GM10266 (cell line): ENCODE data around the gene PRUNE2.

Experiments used
- DNase-seq: peaks from one replicate; pipeline ENCODE4 v3.0.0; 2012; ENCODE audit errors: extremely low spot score
- TF ChIP-seq, protein P1 (sequence below): IDR thresholded peaks from 2 replicates; pipeline ENCODE4 v1.5.1; 2012; ENCODE audit warnings: mild to moderate bottlenecking, low read depth; ENCODE audit not compliant: control insufficient read depth, insufficient read depth; ENCODE audit errors: missing control alignments

The PRUNE2 gene

DNA sequence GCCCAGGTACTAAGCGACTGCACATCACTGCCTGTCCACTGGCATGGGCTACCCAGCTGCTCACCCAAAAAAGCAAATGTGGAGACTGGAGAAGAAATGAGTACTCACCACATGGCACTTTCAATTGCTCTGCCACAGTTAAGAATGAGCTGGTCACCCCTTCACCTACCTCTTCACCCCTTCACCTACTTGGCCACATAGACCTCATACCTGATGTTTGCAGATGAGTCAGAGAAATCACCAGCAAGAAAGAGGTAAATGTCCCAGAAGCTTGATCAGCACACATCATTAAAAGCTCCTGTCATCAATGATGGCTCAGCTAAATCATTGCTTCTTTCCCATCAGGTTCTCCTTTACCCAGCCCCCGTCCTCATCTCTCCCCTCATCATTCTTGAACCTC, 7.6 kb upstream of the PRUNE2 start:
- DNase-seq, result no peak
- TF ChIP-seq, protein P1, sequence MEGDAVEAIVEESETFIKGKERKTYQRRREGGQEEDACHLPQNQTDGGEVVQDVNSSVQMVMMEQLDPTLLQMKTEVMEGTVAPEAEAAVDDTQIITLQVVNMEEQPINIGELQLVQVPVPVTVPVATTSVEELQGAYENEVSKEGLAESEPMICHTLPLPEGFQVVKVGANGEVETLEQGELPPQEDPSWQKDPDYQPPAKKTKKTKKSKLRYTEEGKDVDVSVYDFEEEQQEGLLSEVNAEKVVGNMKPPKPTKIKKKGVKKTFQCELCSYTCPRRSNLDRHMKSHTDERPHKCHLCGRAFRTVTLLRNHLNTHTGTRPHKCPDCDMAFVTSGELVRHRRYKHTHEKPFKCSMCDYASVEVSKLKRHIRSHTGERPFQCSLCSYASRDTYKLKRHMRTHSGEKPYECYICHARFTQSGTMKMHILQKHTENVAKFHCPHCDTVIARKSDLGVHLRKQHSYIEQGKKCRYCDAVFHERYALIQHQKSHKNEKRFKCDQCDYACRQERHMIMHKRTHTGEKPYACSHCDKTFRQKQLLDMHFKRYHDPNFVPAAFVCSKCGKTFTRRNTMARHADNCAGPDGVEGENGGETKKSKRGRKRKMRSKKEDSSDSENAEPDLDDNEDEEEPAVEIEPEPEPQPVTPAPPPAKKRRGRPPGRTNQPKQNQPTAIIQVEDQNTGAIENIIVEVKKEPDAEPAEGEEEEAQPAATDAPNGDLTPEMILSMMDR, result no peak

DNA sequence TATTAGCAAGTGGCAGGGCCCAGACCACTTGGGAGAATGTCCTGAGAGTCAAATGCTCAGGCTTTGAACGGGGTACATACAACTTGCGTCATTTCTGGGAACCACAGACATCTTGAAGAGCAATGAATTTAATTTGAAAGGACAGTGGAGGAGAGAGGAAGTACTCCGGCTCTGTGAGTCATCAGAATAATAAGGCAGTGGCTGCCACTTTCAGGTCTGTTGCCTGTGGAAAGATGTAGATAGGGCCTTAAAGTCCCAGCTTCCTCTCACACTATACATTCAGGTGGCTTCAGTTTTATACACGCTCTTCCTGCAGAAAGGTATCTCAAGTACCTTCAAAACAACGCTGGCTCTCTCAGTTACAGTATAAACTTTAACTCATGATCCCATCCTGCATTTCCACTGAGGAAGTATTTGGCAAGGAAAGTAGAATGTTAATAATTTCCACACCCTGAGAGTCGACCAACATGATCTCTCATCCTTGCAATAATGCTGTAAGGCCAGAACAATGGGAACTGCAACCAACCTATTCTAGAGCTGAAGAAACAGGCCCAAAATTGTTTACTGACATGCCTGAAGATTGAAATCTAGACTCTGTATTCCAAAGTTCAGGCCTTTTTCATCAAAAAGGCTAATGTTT, 6.8 kb upstream of the PRUNE2 start:
- TF ChIP-seq, protein P1, result no peak
- DNase-seq, result no peak

DNA sequence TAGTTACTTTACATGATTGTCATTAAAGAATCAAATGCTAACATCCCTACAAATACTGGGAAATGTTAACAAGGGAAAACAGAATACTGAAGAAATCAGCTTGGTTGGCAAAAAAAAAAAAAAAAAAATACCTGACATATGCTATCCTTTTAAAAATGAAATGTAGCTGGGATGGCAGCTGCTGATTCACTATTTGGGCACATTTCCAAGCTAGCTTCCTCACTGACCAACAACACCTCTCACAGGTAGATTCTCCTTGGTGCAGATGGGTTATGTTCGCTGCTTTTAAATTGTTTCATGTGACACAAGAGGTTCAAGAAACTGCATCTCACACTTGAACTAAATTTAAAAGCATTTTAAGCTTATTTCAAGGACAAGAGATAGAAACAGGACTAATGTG, 6.1 kb upstream of the PRUNE2 start:
- DNase-seq, result no peak

DNA sequence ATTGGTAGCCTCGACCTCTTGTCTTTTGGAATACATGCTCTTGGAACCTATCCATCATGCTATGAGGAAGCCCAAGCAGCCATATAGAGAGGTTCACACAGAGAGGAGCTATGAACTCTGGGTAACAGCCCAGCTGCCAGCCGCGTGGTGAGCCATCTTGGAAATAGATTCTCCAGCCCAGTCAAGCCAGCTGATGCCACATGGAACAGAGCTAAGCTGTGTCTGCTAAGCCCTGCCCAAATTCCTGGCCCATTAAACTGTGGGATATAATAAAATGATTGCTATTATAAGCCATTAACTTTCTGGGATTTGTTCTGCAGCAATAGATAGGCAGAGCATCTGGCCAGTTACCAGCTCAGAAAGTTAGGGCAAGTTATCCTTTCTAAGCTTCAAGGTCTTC, 4.9 kb upstream of the PRUNE2 start:
- no peak for DNase-seq
- TF ChIP-seq, protein P1, result no peak

More for the DNA sequence above, 6.1 kb upstream of the PRUNE2 start:
- TF ChIP-seq, protein P1, result no peak

DNA sequence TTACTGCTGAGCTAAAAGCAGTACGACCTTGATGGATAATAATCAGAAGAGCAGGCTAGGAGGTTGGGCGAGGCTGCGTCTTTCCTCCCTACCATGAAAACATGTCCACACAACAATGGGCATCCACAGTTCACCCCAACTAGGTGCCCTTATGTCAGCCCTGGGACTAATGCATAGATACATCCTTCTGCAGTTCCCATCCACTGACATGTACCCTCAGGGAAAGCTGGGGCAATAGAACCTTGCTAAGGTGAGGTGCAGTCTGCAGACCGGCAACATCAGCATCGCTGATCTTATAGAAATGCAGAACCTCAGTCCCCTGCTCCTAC, 697 bp upstream of the PRUNE2 start:
- TF ChIP-seq, protein P1, result no peak
- no peak for DNase-seq

DNA sequence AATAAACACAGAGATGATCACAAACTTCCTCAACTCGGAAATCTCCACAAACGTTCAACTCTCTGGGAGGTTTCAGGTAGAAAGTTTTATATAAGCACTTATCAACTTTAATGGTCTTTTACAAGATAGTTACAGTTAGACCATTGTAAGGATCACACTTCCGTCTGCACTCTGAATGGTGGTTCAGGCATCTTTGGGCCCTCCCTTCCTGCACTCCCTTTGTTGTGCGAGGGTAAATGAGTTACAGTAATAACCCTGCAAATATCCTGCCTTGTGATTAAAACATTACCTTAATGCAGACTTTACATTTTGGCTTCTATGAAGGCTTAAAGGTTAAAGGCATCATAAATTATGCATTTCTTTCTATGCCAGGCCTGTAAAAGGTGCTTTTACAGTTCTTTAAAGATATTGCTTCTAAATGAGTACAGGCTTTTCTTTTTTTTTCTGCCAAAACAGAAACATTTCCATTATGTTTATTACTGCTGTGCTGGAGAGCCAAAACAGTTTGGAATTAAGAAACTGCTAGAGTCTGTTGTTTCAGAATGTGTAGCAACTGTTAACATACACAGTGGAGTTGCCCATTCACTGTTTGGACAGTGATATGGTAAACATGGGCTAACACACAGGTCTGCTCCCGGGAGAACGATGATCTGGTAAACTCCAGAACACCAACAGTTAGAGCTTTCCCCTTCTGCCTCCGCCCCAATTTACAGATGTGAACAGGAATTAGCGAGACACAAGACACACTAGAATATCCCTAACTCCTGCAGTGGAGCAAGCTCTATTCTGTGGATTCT, 1.1 kb downstream of the PRUNE2 start:
- DNase-seq, result no peak
- TF ChIP-seq, protein P1, result no peak

DNA sequence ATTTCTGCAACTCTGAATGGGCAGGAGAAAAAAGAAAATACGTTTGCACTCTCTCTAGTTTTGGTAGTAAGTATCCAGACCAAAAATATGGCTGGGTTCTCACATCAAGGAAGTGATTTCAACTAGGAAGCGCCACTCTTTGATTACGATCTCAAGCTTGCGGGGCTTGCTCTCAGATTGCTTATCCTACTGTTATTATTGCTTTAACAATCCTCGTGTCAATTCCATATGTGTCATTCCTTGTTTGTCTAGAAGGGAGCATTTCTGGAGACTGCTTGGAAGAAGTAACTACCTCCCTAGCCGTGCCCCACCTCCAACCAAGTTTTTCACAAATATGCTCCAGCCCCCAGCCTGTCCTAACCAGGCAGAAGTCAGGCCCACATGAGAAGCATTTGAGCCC, 3.5 kb downstream of the PRUNE2 start:
- no peak for DNase-seq
- TF ChIP-seq, protein P1, result no peak
